ENCODE data around the gene KCNQ1OT1.

DNA sequence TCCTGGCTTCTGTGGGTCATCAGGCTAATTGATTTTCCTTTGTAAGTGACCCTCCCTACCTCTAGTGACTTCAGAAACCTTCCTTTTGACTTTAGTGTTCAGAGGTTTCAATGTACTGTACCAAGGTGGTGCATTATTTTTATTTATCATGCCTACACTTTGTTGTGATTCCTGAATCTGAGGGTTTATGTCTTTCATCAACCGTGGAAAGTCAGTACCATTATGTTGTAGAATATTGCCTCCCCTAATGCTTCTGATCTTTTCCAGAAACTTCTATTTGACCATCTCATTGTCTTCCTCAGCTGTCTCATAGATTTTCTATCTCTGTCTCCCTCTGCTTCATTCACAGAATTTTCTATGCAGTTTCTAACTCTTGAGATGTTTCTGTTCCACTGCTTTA, 105.5 kb downstream of the KCNQ1OT1 start:
- TF ChIP-seq ZNF239 (tag by site-specific recombination; IDR thresholded peaks at IDR 0.05) (no peak), ZNF785 (tag by site-specific recombination; IDR thresholded peaks at IDR 0.05) (no peak), REPIN1 (tag by site-specific recombination; IDR thresholded peaks at IDR 0.05; ENCODE audit: low read depth) (no peak), ZNF138 (tag by site-specific recombination; IDR thresholded peaks at IDR 0.05; ENCODE audit: borderline replicate concordance) (no peak), KLF16 (tag by site-specific recombination; IDR thresholded peaks at IDR 0.05) (no peak), ZNF24 (tag by site-specific recombination; IDR thresholded peaks at IDR 0.05) (no peak), ZNF146 (tag by site-specific recombination; IDR thresholded peaks at IDR 0.05) (no peak), GLIS1 (tag by site-specific recombination; IDR thresholded peaks at IDR 0.05) (no peak), ZBTB21 (tag by site-specific recombination; IDR thresholded peaks at IDR 0.05) (no peak)
- TF ChIP-seq, protein P1, sequence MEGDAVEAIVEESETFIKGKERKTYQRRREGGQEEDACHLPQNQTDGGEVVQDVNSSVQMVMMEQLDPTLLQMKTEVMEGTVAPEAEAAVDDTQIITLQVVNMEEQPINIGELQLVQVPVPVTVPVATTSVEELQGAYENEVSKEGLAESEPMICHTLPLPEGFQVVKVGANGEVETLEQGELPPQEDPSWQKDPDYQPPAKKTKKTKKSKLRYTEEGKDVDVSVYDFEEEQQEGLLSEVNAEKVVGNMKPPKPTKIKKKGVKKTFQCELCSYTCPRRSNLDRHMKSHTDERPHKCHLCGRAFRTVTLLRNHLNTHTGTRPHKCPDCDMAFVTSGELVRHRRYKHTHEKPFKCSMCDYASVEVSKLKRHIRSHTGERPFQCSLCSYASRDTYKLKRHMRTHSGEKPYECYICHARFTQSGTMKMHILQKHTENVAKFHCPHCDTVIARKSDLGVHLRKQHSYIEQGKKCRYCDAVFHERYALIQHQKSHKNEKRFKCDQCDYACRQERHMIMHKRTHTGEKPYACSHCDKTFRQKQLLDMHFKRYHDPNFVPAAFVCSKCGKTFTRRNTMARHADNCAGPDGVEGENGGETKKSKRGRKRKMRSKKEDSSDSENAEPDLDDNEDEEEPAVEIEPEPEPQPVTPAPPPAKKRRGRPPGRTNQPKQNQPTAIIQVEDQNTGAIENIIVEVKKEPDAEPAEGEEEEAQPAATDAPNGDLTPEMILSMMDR (tag by site-specific recombination; IDR thresholded peaks at IDR 0.05) = no peak
- TF ChIP-seq, protein P2, sequence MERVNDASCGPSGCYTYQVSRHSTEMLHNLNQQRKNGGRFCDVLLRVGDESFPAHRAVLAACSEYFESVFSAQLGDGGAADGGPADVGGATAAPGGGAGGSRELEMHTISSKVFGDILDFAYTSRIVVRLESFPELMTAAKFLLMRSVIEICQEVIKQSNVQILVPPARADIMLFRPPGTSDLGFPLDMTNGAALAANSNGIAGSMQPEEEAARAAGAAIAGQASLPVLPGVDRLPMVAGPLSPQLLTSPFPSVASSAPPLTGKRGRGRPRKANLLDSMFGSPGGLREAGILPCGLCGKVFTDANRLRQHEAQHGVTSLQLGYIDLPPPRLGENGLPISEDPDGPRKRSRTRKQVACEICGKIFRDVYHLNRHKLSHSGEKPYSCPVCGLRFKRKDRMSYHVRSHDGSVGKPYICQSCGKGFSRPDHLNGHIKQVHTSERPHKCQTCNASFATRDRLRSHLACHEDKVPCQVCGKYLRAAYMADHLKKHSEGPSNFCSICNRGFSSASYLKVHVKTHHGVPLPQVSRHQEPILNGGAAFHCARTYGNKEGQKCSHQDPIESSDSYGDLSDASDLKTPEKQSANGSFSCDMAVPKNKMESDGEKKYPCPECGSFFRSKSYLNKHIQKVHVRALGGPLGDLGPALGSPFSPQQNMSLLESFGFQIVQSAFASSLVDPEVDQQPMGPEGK (tag by site-specific recombination; IDR thresholded peaks at IDR 0.05) = no peak
- TF ChIP-seq, protein P3, sequence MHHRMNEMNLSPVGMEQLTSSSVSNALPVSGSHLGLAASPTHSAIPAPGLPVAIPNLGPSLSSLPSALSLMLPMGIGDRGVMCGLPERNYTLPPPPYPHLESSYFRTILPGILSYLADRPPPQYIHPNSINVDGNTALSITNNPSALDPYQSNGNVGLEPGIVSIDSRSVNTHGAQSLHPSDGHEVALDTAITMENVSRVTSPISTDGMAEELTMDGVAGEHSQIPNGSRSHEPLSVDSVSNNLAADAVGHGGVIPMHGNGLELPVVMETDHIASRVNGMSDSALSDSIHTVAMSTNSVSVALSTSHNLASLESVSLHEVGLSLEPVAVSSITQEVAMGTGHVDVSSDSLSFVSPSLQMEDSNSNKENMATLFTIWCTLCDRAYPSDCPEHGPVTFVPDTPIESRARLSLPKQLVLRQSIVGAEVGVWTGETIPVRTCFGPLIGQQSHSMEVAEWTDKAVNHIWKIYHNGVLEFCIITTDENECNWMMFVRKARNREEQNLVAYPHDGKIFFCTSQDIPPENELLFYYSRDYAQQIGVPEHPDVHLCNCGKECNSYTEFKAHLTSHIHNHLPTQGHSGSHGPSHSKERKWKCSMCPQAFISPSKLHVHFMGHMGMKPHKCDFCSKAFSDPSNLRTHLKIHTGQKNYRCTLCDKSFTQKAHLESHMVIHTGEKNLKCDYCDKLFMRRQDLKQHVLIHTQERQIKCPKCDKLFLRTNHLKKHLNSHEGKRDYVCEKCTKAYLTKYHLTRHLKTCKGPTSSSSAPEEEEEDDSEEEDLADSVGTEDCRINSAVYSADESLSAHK (tag by site-specific recombination; IDR thresholded peaks at IDR 0.05) = no peak
- TF ChIP-seq, protein P4, sequence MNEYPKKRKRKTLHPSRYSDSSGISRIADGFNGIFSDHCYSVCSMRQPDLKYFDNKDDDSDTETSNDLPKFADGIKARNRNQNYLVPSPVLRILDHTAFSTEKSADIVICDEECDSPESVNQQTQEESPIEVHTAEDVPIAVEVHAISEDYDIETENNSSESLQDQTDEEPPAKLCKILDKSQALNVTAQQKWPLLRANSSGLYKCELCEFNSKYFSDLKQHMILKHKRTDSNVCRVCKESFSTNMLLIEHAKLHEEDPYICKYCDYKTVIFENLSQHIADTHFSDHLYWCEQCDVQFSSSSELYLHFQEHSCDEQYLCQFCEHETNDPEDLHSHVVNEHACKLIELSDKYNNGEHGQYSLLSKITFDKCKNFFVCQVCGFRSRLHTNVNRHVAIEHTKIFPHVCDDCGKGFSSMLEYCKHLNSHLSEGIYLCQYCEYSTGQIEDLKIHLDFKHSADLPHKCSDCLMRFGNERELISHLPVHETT (tag by site-specific recombination; IDR thresholded peaks at IDR 0.05) = no peak

Data from HEK293 (cell line).